GM19239 (cell line): ENCODE data around the gene SYT7.

Source experiments
- DNase-seq: peaks from one replicate; pipeline ENCODE4 v3.0.0; 2011; ENCODE audit warnings: low spot score; ENCODE audit not compliant: insufficient read length
- FAIRE-seq: peaks from 2 replicates; lab custom pipeline; 2011; peaks lifted over from hg19 to GRCh38; lab: Jason Lieb, UNC

The SYT7 gene

DNA sequence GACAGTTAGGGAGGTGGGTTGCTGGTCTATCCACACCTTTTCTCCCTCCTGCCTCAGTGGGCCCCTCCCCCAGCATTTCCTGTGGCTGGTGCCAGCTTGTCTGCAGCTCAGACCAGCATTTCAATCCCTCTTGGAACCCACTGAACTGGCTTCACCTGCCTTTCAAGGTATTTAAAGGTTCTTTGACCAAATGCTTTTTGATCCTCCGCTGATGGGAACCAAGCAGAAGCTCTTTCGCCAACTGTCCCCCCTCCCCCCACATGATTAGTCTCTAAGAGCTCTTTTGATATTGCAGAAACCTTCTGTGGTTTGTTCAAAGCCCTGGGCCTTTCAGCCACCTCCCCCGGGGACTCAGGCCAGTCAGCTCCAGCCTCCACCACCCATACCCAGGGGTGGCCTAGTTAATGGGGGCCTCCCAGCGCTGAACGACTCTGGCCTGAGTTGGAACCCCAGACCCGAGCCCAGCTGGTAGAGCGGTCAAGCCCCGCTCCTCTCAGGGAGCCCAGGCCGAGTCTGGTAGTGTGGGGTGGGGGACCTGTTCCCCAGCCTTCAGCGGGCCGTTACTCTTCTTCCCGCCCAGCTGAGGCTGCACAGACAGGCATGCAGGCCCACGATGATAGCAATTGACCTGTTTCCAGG, 6.0 kb upstream of the SYT7 start:
- FAIRE-seq (no peak), DNase-seq (no peak)

- FAIRE-seq (no peak), DNase-seq (no peak)
Observed at GRCh38 chr11:61585115-61585514, 4.2 kb upstream of the SYT7 start.

DNA sequence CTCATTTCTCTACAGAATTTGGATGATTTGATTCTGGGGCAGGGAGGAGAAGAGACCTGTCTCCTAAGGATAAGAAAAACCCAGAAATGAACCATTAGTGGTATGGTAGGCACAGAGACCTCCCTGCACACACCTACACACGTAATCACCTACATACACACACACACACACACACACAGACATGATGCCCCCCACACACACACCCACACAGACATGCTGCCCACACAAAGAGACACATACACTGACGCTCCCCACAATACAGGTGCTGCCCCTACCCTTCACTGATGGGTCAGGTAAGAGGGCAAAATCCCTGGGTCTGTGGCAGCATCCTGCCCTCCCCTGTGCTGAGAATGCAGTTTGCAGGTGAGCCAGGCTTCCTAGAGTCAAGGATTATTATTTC, 1.1 kb upstream of the SYT7 start:
- FAIRE-seq (no peak), DNase-seq (no peak)

DNA sequence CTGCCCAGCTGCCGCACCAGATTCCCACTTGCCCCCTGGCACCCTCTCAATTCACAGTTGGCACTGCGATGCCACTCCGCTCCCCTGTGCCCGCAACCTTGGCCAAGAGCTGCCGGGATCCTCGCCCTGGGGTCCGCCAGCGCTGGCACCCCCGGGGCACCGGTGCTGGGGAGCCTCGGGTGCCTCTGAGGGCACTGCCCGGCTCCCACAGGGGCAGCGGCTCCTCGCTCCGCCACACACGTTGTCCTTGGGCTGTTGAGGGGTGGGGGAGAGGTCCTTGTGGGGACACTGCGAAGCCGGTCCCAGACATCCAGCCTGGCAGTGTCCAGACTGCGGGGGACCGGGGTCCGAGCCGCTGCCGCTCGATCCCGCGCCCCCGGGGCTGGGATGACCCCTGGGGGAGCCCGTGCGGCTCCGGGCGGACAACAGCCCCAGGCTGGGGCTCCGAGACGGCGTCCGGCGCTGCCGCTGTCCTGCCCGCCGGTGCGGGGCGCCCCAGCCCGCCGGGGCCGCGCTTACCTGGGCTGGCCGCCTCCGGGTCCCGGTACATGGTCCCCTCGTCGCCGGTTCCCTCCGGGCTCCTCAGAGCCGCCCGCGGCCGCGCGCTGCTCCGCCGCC, 496 bp downstream of the SYT7 start:
- no peak for DNase-seq
- FAIRE-seq: no peak

- DNase-seq (no peak), FAIRE-seq (no peak)
Observed at GRCh38 chr11:61579676-61580270, 1.1 kb downstream of the SYT7 start.

DNA sequence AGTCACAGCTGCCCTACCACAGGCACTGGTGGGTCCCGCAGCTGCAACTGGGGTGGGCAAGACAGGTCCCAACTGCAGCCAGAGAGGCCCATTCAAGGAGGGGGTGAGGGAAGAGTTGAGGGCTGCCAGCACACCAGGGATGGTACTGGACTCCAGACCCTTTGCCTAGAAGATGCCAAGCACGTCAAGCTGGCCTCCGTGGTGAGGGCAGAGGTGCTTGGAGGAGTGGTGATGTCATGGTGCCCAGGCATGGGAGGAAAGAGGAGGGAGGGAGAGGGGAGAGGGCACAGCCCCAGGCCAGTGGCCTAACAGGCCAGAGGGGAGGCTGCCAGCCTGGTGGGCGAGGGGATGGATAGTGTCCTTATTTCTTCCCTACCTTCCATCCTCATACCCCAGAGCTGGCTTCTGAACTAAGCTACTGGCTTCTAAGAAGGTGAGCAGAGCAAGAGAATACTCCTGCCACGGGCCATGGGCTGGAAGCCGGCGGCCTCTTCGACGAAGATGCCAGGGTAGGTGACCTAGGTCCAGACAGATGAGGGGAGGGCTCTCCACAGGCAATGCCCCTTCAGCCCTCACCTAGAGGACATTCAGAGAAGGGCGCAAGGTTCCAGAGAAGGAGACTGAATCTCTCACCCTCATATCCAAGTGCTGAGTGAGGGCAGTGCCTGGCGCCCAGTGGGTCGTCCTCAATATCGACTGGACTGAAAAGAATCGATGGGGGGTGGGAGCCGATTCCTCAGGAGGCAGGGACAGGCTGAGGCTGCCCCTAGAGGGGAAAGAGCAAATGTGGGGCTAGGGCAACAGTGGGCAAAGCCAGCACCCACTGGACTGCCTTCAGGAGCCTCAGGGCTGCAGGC, 1.8 kb downstream of the SYT7 start:
- FAIRE-seq: no peak
- no peak for DNase-seq

DNA sequence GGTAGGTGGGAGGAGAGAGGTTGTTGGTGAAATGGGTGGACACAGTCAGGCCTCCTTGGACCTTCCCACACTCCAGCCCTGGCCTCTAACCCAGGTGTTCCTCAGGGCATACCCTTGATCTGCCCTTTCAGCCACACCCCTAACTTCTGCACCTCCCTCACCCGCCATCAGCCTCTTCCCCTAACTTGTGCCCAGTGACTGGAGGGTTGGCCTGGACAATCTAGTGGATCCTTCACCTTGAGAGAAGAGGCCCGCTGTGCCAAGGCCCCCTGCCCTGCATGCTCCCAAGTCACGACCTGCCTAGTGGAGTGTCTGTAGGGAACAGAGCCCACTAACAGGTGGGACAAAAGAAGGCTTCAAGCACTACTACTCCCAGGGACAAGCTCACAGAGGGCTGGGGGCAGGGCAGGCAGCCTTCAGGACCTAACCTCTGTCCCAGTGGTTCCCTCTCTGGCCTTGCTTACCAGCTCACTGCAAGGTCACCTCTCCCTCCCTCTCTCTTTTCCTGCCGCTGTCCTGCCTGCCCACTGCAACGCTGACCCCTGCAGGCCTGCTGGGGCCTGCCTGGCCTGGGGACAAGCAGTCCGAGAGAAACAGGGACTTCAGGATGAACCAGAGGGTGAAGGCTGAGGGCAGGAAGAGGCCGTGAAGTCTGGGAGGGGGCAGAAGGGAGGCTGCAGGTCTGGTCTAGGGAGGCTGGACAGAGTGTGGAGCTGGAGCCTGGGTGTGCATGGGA, 3.3 kb downstream of the SYT7 start:
- FAIRE-seq: no peak
- no peak for DNase-seq

DNA sequence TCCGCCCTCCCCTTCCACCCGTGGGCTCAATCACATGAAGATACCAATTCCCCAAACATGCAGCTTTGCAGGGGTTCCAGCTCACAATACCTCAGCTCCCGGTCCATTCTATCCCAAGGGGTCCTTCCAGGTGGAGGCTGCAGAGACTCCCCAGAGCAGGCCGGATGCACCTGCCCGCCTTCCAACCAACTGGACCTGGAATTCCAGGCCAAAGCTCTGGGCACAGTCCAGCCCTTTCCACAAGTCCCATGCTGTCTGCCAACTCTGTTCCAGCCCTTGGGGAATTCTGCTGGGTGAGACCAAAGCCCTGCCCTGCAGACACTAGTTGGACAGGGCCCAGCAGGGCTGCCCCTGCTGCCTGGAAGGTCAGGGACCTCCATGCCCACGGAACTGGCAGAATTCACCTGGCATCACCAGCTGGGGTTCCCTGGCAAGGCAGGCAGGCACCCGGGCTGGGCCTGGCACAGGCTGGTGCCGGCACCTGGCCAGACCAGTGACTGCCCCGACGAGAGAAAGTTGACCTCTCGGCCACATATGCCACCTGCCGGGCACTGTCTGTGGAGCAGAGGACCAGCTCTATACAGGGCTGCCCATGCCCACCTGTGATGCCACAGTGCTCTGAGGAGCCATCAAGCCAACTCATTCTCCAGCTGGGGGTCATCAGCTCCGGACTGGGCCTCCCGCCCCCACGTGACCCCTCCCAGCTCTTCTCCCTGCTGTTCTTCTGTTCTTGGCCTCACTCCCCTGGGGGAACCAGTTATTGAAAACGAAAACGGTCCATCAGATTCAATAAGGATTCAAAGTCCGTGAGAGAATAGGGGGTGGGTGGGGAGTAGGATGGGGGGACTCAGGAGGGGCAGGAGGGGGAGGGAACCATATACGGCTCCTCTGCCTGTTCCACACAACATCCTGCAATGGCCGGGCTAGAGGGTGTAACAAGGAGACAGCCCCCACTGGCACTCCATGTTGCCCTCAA, 4.7 kb downstream of the SYT7 start:
- no peak for DNase-seq
- FAIRE-seq: no peak

DNA sequence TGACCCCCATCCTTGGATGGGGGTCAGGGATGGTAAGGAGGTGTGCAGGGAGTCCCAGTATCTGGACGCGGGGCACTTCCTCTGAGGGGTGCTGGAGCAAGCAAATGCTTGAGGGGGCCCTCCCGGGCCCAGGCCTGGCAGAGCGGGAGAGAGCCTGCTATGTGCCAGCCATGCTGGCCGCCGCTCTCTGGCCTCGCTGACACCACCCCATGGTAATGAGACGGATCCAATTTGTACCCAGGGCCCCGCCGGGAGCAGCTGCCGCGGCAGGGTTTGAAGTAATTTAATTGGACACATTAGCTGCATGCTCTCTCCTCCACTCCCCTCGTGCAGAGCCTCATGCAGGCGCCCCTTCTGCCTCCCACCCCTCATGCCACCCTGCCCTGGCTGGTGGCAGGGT, 6.3 kb downstream of the SYT7 start:
- FAIRE-seq (no peak), DNase-seq (no peak)

DNA sequence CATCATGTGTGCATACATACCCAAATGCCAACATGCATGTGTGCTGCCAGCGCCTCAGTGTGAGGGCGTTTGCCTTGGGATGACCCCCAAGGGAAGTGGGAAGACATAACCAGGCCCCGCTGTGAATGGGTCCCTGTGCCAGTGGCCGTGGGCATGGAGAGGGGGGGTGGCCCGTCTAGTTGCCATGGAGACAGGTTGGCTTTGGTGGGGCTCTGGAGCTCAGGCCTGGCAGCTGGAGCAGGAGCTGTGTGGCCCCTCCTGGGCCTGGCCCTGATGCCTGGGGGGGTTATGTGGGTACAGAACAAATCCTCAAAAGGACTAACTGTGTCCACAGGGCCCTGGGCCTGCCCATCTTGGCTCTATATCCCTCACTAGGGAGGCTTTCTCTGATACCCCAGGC, 8.0 kb downstream of the SYT7 start:
- no peak for DNase-seq
- FAIRE-seq: no peak

GRCh38 chr11:61571869-61572268, 9.0 kb downstream of the SYT7 start:
- FAIRE-seq: no peak
- DNase-seq: no peak

DNA sequence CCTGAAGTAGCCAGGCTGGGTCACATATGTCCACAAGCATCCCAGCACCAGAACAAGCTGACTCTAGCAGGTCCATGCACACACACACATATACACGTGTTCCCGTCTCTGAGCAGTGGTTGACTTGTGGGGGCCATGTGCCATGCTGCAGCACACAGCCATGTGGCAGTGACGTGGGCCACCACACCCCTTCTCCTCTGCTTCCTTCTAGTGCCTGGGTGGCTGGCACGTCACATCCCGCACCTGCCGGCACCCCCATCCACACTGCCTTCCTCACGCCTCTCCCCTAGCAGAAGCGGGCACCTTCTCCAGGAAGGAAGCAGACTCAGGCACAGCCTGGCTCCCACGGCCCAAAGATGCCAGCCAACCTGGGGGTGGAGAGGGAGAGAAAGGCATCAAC, 9.5 kb downstream of the SYT7 start:
- FAIRE-seq: no peak
- DNase-seq: no peak

DNA sequence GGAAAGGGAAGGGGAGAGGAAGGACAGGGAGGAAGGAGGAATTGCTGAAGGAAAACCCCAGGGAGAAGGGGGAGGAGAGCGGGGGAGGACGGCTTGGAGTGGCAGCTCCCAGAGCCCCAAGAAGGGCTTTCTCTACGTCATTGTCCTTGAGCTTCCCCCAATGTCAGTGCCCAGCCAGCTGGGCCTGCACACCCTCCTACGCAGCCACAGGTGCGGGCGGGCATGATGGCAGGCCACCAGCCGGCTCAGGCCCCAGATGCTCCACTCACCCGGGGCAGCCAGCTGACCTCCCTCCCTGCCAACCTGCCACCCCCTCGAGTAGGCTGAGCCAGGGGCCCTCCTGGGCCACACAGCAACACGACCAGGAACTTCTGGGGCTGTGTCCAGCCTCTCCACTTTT, 11.2 kb downstream of the SYT7 start:
- DNase-seq (no peak), FAIRE-seq (no peak)

DNA sequence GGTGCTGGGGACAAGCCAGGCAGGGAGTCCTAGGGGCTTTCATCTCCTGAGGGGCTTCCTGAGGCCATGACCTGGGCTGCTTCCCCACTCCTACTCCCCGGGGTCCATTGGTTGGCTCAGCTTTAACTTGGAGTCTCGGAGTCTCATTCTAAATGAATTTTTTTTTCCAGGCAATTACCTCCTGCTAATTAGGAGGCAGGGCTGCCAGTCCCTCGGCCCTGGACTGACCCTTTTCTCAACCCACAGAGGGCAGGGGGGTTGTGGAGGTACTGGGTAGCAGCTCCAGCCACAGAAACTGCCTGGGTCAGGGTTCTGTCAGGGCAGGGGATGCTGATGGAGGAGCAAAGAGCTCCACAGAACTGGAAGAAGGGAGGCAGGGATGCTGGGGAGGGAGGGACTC, 11.9 kb downstream of the SYT7 start:
- no peak for DNase-seq
- no peak for FAIRE-seq

DNA sequence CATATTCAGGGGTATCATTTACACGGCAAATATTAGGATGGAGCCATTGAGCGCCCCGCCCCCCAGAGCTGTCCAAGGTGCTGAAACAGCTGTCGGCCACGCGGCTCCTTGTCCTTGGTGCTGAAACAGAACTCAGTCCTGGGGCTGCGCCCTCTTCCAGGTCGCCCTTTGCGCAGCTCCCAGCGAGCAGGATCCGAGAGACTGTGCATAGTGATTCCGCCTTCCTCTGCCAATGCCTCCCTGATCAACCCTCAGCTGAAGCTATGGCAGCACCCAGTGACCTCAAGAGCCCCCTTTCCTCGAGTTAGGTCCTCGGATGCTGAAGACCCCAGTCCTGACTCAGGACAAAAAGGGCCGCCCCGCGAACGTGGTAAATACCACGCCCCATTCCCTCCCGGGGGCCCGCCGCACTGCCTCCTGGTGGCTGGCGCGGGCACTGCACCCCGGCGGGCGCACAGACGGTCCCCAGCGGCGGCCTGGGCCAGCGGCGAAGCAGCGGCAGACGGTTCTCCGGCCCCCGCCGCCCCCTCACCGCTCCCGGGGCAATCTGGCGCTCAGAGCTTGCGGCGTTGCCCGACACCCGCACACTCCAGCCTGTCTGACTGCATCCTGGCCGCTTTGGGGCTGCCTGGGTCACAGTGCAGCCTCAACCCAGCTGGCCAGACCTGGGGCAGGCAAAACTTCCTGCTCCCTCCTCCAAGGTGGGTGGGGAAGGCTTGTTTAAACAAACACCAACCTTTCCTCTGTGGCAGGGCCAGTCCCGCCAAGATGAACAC, 13.4 kb downstream of the SYT7 start:
- DNase-seq: peak; percentile 74
- FAIRE-seq: no peak

DNA sequence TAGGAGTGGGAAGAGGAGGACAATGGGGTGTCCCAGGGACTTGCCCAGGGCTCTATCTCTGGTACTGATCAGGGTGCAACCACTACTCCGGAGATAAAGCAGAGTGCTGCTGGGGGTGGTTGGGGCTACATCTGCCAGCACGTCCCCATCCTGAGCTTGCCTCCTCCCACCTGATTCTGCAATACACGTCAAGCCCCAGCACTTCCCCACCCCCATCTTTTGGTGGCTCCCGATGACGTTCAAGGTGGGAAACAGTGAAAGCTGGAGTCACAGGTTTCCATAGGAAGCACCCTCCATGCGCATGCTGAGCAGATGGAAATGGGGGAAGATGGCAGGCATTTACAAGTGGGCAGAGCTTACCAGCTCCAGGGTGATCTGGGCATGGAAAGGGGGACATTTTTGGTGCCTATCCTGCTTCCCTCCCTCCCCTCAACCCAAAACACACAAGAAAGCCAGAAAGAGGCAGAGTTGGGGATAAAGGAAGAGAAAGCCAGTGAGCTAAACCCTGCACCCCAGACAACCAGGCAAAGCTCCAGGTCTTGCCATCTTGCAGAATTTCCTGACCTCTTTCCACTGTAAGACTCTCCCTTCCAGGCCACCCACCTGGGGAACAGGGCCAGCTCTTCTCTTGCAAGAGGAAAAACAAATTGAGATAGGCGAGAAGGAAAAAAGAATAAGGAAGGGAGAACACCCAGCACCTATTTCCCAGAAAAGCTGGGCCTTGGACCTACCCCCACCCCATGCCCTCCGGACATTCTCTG, 15.8 kb downstream of the SYT7 start:
- FAIRE-seq: no peak
- DNase-seq: no peak

- DNase-seq (no peak), FAIRE-seq (no peak)
Observed at GRCh38 chr11:61560751-61561150, 20.1 kb downstream of the SYT7 start.

DNA sequence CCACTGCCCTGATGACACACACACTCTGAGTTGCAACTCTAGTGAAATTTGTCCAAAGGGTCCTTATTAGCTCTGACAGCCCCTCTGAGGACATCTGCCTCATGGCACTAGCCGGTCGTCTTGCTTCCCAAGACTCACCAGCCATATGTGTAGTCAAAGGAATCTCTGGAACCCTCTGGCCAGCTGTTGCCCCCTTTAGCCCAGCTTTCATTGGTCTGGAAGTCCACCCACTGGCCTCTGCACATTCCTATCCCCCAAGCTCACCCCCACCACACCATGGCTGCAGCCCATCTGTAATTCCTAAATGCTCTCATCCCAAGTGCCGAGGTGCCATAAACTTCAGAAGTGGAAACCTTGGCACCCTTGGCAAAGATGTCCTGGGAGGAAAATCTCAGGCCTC, 24.3 kb downstream of the SYT7 start:
- FAIRE-seq: no peak

More for the DNA sequence above, 24.3 kb downstream of the SYT7 start:
- no peak for DNase-seq
